Limb (tissue), 2 donors: ENCODE results near the gene TNRC18.

ENCODE experiments used
- DNase-seq, 2 donors: peaks; one replicate each; pipeline ENCODE4 v3.0.0-alpha.2; 2016; ENCODE audit errors: extremely low spot score in 2 of 2

The TNRC18 gene

GRCh38 chr7:5450549-5451327, 27.1 kb upstream of the TNRC18 start:
- peak; percentile 63 to 86 for DNase-seq

GRCh38 chr7:5448378-5449037, 24.9 kb upstream of the TNRC18 start:
- peak; percentile 34 to 65 for DNase-seq

GRCh38 chr7:5445981-5446594, 22.5 kb upstream of the TNRC18 start:
- DNase-seq = no peak

- DNase-seq = no peak
Observed at GRCh38 chr7:5443678-5444077, 20.0 kb upstream of the TNRC18 start.

GRCh38 chr7:5442757-5443305, 19.2 kb upstream of the TNRC18 start:
- DNase-seq = no peak

GRCh38 chr7:5441840-5442503, 18.3 kb upstream of the TNRC18 start:
- DNase-seq = no peak

GRCh38 chr7:5439572-5440496, 16.2 kb upstream of the TNRC18 start:
- no peak for DNase-seq

- no peak for DNase-seq
Observed at GRCh38 chr7:5439209-5439571, 15.6 kb upstream of the TNRC18 start.

GRCh38 chr7:5437987-5438386, 14.4 kb upstream of the TNRC18 start:
- no peak for DNase-seq

GRCh38 chr7:5437348-5437892, 13.8 kb upstream of the TNRC18 start:
- DNase-seq = no peak

GRCh38 chr7:5436003-5436678, 12.5 kb upstream of the TNRC18 start:
- DNase-seq = no peak

GRCh38 chr7:5435291-5436002, 11.8 kb upstream of the TNRC18 start:
- no peak for DNase-seq

- no peak for DNase-seq
Observed at GRCh38 chr7:5433181-5433580, 9.5 kb upstream of the TNRC18 start.

- no peak for DNase-seq
Observed at GRCh38 chr7:5432691-5433090, 9.1 kb upstream of the TNRC18 start.

GRCh38 chr7:5431560-5432015, 8.0 kb upstream of the TNRC18 start:
- peak in 1 of 2 donors; percentile 45 for DNase-seq

GRCh38 chr7:5430612-5430947, 6.9 kb upstream of the TNRC18 start:
- DNase-seq = peak in 1 of 2 donors; percentile 37

- DNase-seq = peak; percentile 54 to 74
Observed at GRCh38 chr7:5429857-5430611, 6.4 kb upstream of the TNRC18 start.

GRCh38 chr7:5429253-5429856, 5.7 kb upstream of the TNRC18 start:
- DNase-seq = peak in 1 of 2 donors; percentile 70
